K562 (cell line): ENCODE data around the gene RNF224. TPM values are rescaled to one million over a fixed set of nuclear protein-coding genes. Genes with fewer than 3 reads are reported as not detected.

Experiments
- CHD4 ChIP-seq: fragments of 200-600 bp; sonication (generic); IDR thresholded peaks from 3 replicates; pipeline ENCODE4 v1.6.1; 2012; ENCODE audit warnings: low read depth, mild to moderate bottlenecking, mixed read lengths, low read length, inconsistent platforms; ENCODE audit not compliant: insufficient read depth, insufficient replicate concordance, poor library complexity, severe bottlenecking
- GABPB2 ChIP-seq: fragments of 250-450 bp; sonication (Bioruptor Pico); conservative IDR thresholded peaks from 2 replicates; pipeline ENCODE4 v1.5.1; 2021; ENCODE audit warnings: mild to moderate bottlenecking
- MTA3 ChIP-seq: fragments of 450-650 bp; formaldehyde crosslinking; IDR thresholded peaks from 2 replicates; pipeline ENCODE4 v1.6.1; 2017; ENCODE audit warnings: mild to moderate bottlenecking, borderline replicate concordance
- NFATC3 ChIP-seq: fragments of 450-650 bp; IDR thresholded peaks from 2 replicates; pipeline ENCODE4 v1.6.1; 2017; ENCODE audit warnings: mild to moderate bottlenecking
- NONO ChIP-seq, 2 experiments: fragments of 200-400 bp in 1 of 2; fragments of 450-650 bp in 1 of 2; formaldehyde crosslinking in 1 of 2; IDR thresholded peaks; 2 replicates each; pipeline ENCODE4 v1.6.1; 2017; ENCODE audit warnings: low read depth in 2 of 2, mild to moderate bottlenecking in 2 of 2, moderate library complexity in 2 of 2, low read length in 1 of 2
- PHB ChIP-seq: fragments of 250-450 bp; sonication (Bioruptor Pico); IDR thresholded peaks from 2 replicates; pipeline ENCODE4 v1.5.0; 2021
- RFX5 ChIP-seq: IDR thresholded peaks from 2 replicates; pipeline ENCODE4 v1.6.1; 2011; ENCODE audit warnings: low read depth, mild to moderate bottlenecking, improper control_type of control experiment, low read length
- RNF2 ChIP-seq: sonication (generic); IDR thresholded peaks from 2 replicates; pipeline ENCODE4 v1.6.1; 2016
- SMARCE1 ChIP-seq: fragments of 450-650 bp; IDR thresholded peaks from 2 replicates; pipeline ENCODE4 v1.7.1; 2016; ENCODE audit warnings: mild to moderate bottlenecking
- TAF15 ChIP-seq: fragments of 200-400 bp; formaldehyde crosslinking; IDR thresholded peaks from 2 replicates; pipeline ENCODE4 v1.6.1; 2017; ENCODE audit warnings: mild to moderate bottlenecking, low read depth, low read length, moderate library complexity
- TEAD4 ChIP-seq, 2 experiments: sonication (generic) in 1 of 2; formaldehyde crosslinking in 1 of 2; IDR thresholded peaks; 2 replicates each; pipeline versions ENCODE4 v1.6.1 to v1.8.0; 2012 to 2022; ENCODE audit warnings: borderline replicate concordance in 1 of 2, inconsistent platforms in 1 of 2, low read length in 1 of 2, mild to moderate bottlenecking in 1 of 2, missing genetic modification reagents in 1 of 2
- ZNF12 ChIP-seq: sonication (generic); formaldehyde crosslinking; IDR thresholded peaks from 2 replicates; pipeline ENCODE4 v1.4.0; 2020; ENCODE audit warnings: mild to moderate bottlenecking, missing genetic modification reagents
- polyA plus RNA-seq, 8 experiments: library from polyadenylated mRNA; depleted of rRNA in 4 of 8; stranded (reverse) in 5 of 8; unstranded in 3 of 8; fragments of >200 nt; fragmentation: Nextera tagmentation in 2 of 8; fragmentation: Illumina TruSeq in 1 of 8; extraction: Ambion mirVana in 2 of 8; extraction: Trizol in 1 of 8; gene quantifications; 2 replicates each; pipeline versions ENCODE4 v1.2.1 to v1.2.3, GENCODE V29; 2011 to 2014; ENCODE audit warnings: inconsistent platforms in 1 of 8, missing spikeins in 1 of 8
- total RNA-seq, 7 experiments: library from RNA; depleted of rRNA in 6 of 7; stranded (reverse); fragments of >200 nt in 6 of 7; fragmentation: Illumina TruSeq in 2 of 7; extraction: Trizol in 2 of 7; gene quantifications; 2 replicates each; pipeline versions ENCODE4 v1.2.1 to v1.2.3, GENCODE V29; 2011 to 2021; ENCODE audit warnings: low replicate concordance in 1 of 7
- TF ChIP-seq, protein P1 (sequence below), 3 experiments: IDR thresholded peaks in 2 of 3; conservative IDR thresholded peaks in 1 of 3; 2 replicates each; pipeline ENCODE4 v1.5.1; 2011 to 2012; ENCODE audit warnings: low read length in 3 of 3, mild to moderate bottlenecking in 3 of 3, control low read depth in 2 of 3, improper control_type of control experiment in 1 of 3, inconsistent platforms in 1 of 3, low read depth in 1 of 3, mixed read lengths in 1 of 3, moderate library complexity in 1 of 3; ENCODE audit not compliant: insufficient read depth in 2 of 3
- TF ChIP-seq, protein P2 (sequence below): sonication (generic); formaldehyde crosslinking; IDR thresholded peaks from 2 replicates; pipeline ENCODE4 v1.8.0; 2022; ENCODE audit warnings: missing genetic modification reagents, mild to moderate bottlenecking, borderline replicate concordance
- TF ChIP-seq, protein P3 (sequence below): sonication (generic); formaldehyde crosslinking; IDR thresholded peaks from 2 replicates; pipeline ENCODE4 v1.8.0; 2023; ENCODE audit warnings: mild to moderate bottlenecking, missing genetic modification reagents
- TF ChIP-seq, protein P4 (sequence below): fragments of 250-450 bp; sonication (Bioruptor Pico); IDR thresholded peaks from 2 replicates; pipeline ENCODE4 v1.4.0; 2020; ENCODE audit warnings: mild to moderate bottlenecking, moderate library complexity

The RNF224 gene
- total and polyA plus RNA-seq, 9 of the 15 experiments (the other 6 are each of a cell fraction or from before 2014, with no cell fraction given), result not detected

DNA sequence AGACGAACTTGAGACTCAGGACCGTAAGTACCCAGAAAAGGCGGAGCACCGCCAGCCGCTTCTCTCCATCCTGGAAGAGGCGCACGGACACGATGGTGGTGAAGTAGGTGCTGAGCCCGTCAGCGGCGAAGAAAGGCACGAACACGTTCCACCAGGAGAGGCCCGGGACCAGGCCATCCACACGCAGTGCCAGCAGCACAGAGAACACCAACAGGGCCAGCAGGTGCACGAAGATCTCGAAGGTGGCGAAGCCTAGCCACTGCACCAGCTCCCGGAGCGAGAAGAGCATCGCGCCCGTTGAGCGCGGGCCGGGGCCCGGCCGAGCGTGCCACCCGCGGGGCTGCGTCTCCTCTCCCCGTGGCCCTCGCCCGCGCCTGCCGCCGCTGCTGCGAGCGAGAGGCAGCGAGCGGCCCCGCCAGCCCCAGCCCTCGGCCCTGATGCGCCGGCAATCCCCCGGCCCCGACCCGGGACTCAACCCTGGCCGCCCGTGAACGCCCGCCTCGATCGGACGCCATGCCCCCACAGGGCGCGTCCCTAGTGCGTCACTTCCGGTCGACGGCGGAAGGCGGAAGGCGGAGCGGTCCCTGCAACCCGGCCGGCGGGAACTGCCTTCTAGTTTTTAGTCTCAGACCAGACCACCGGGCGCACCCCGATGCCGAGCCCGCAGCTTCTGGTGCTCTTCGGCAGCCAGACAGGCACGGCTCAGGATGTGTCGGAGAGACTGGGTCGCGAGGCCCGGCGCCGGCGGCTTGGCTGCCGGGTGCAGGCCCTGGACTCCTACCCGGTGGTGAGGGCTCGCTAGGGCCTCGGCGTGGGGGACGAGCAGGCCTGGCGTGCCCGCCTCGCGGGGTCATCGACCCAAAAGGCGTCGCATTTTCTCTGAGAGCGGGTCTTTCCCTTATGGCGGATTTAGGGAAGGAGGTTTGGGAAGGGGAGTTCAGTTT lies 21.9 kb upstream of the RNF224 start, which contains the start of the genes NDOR1 and TMEM203 (continued):
- TF ChIP-seq, protein P1, sequence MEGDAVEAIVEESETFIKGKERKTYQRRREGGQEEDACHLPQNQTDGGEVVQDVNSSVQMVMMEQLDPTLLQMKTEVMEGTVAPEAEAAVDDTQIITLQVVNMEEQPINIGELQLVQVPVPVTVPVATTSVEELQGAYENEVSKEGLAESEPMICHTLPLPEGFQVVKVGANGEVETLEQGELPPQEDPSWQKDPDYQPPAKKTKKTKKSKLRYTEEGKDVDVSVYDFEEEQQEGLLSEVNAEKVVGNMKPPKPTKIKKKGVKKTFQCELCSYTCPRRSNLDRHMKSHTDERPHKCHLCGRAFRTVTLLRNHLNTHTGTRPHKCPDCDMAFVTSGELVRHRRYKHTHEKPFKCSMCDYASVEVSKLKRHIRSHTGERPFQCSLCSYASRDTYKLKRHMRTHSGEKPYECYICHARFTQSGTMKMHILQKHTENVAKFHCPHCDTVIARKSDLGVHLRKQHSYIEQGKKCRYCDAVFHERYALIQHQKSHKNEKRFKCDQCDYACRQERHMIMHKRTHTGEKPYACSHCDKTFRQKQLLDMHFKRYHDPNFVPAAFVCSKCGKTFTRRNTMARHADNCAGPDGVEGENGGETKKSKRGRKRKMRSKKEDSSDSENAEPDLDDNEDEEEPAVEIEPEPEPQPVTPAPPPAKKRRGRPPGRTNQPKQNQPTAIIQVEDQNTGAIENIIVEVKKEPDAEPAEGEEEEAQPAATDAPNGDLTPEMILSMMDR (IDR thresholded peaks at IDR 0.05 in 2 of 3, conservative IDR thresholded peaks at IDR 0.05 in 1 of 3; ENCODE audit: insufficient read depth in 2 of 3, low read depth in 1 of 3, low read length in 3 of 3), result no peak
- TF ChIP-seq MTA3, result no peak; the same call in 1 of the 2 replicates
- TF ChIP-seq SMARCE1, result no peak
- TF ChIP-seq GABPB2 (CRISPR knock-in tag), result no peak
- no peak for TF ChIP-seq TAF15
- TF ChIP-seq PHB (CRISPR knock-in tag), result no peak
- 0 out of 2 replicates have a peak, but pooled peaks have one; percentile 22 for TF ChIP-seq RNF2
- TF ChIP-seq NFATC3, result no peak
- peak; percentile 28 to 73; a peak in 2 of 4 replicates for TF ChIP-seq NONO (IDR thresholded peaks at IDR 0.05; ENCODE audit: low read depth in 2 of 2, low read length in 1 of 2)
- TF ChIP-seq, protein P2, sequence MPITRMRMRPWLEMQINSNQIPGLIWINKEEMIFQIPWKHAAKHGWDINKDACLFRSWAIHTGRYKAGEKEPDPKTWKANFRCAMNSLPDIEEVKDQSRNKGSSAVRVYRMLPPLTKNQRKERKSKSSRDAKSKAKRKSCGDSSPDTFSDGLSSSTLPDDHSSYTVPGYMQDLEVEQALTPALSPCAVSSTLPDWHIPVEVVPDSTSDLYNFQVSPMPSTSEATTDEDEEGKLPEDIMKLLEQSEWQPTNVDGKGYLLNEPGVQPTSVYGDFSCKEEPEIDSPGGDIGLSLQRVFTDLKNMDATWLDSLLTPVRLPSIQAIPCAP (CRISPR knock-in tag), result 0 out of 2 replicates have a peak, but pooled peaks have one; percentile 48
- TF ChIP-seq TEAD4 (IDR thresholded peaks at IDR 0.05; ENCODE audit: low read length), result no peak
- no peak for TF ChIP-seq TEAD4 (CRISPR knock-in tag; IDR thresholded peaks at IDR 0.05; ENCODE audit: borderline replicate concordance)
- TF ChIP-seq, protein P3, sequence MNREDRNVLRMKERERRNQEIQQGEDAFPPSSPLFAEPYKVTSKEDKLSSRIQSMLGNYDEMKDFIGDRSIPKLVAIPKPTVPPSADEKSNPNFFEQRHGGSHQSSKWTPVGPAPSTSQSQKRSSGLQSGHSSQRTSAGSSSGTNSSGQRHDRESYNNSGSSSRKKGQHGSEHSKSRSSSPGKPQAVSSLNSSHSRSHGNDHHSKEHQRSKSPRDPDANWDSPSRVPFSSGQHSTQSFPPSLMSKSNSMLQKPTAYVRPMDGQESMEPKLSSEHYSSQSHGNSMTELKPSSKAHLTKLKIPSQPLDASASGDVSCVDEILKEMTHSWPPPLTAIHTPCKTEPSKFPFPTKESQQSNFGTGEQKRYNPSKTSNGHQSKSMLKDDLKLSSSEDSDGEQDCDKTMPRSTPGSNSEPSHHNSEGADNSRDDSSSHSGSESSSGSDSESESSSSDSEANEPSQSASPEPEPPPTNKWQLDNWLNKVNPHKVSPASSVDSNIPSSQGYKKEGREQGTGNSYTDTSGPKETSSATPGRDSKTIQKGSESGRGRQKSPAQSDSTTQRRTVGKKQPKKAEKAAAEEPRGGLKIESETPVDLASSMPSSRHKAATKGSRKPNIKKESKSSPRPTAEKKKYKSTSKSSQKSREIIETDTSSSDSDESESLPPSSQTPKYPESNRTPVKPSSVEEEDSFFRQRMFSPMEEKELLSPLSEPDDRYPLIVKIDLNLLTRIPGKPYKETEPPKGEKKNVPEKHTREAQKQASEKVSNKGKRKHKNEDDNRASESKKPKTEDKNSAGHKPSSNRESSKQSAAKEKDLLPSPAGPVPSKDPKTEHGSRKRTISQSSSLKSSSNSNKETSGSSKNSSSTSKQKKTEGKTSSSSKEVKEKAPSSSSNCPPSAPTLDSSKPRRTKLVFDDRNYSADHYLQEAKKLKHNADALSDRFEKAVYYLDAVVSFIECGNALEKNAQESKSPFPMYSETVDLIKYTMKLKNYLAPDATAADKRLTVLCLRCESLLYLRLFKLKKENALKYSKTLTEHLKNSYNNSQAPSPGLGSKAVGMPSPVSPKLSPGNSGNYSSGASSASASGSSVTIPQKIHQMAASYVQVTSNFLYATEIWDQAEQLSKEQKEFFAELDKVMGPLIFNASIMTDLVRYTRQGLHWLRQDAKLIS (CRISPR knock-in tag), result no peak; the same call in 1 of the 2 replicates
- no peak for TF ChIP-seq ZNF12 (CRISPR knock-in tag)
- no peak for TF ChIP-seq RFX5
- TF ChIP-seq, protein P4, sequence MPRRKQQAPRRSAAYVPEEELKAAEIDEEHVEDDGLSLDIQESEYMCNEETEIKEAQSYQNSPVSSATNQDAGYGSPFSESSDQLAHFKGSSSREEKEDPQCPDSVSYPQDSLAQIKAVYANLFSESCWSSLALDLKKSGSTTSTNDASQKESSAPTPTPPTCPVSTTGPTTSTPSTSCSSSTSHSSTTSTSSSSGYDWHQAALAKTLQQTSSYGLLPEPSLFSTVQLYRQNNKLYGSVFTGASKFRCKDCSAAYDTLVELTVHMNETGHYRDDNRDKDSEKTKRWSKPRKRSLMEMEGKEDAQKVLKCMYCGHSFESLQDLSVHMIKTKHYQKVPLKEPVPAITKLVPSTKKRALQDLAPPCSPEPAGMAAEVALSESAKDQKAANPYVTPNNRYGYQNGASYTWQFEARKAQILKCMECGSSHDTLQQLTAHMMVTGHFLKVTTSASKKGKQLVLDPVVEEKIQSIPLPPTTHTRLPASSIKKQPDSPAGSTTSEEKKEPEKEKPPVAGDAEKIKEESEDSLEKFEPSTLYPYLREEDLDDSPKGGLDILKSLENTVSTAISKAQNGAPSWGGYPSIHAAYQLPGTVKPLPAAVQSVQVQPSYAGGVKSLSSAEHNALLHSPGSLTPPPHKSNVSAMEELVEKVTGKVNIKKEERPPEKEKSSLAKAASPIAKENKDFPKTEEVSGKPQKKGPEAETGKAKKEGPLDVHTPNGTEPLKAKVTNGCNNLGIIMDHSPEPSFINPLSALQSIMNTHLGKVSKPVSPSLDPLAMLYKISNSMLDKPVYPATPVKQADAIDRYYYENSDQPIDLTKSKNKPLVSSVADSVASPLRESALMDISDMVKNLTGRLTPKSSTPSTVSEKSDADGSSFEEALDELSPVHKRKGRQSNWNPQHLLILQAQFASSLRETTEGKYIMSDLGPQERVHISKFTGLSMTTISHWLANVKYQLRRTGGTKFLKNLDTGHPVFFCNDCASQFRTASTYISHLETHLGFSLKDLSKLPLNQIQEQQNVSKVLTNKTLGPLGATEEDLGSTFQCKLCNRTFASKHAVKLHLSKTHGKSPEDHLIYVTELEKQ, result no peak
- TF ChIP-seq CHD4, result no peak
